Measurements from ENCODE around the gene LRRC38.

Gene LRRC38

DNA sequence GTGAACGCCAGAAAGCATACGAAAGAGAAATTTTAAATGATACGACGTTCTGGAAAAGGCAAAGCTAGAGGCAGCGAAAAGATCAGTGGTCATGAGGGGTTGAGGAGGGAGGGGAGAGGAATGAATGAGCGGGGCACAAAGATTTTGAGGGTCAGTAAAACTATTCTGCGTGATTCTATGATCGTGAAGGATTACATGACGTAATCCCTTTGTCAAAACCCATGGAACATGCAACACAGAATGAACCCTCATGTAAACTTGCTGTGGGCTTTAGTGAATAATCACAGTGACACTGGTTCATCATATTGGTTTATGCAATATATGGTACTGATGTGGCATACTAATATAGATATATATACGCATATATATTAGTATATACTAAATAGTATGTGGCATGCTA lies 13.0 kb downstream of the LRRC38 start:
- Histone ChIP-seq H3K4me3 (ENCODE audit: low read depth, low read length) (no peak overlapping the region), H3K9me3 (ENCODE audit: control insufficient read depth, low read length) (no peaks in the 10 kb centered on the region), H2AFZ (no peak overlapping the region), H3K27me3 (ENCODE audit: control insufficient read depth, insufficient read depth, low read length) (no peaks in the 10 kb centered on the region), H3K27ac (no peak overlapping the region), H3K4me1 (no peaks in the 10 kb centered on the region), H3K36me3 (ENCODE audit: control insufficient read depth, insufficient read depth, low read length) (no peaks in the 10 kb centered on the region), H3K4me2 (ENCODE audit: low read length) (no peak overlapping the region), H3K9ac (no peak overlapping the region), H3K79me2 (no peaks in the 10 kb centered on the region)
- TF ChIP-seq CTCF (IDR thresholded peaks at IDR 0.05) = no peak

DNA sequence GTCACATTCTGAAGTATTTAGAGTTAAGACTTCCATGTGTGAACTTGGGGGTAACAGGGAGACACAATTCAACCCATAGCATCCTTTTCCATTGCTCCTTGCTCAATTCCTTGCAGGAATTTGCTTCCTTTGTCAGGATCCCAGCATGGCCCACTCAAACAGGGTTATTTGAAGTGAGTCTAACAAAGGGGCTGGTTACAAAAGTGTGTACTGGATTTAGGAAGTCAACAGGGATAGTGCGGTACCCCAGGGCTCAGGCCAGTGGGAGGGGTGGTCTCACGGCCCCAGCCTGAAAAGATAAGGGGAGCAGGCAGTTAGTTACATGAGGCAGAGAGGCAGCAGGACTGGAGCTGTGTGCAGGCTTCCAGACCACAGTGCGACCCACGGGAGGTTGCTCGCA lies 14.4 kb downstream of the LRRC38 start:
- no peaks in the 10 kb centered on the region for H3K4me1 ChIP-seq
- H3K4me3 ChIP-seq (ENCODE audit: low read depth, low read length) = no peak overlapping the region
- no peak overlapping the region for H2AFZ ChIP-seq
- H3K9me3 ChIP-seq (ENCODE audit: control insufficient read depth, low read length) = no peaks in the 10 kb centered on the region
- no peaks in the 10 kb centered on the region for H3K36me3 ChIP-seq (ENCODE audit: control insufficient read depth, insufficient read depth, low read length)
- H3K27me3 ChIP-seq (ENCODE audit: control insufficient read depth, insufficient read depth, low read length) = no peaks in the 10 kb centered on the region
- H3K27ac ChIP-seq = no peak overlapping the region
- no peak for TF ChIP-seq CTCF (IDR thresholded peaks at IDR 0.05)
- no peaks in the 10 kb centered on the region for H3K79me2 ChIP-seq
- H3K4me2 ChIP-seq (ENCODE audit: low read length) = no peak overlapping the region
- no peak overlapping the region for H3K9ac ChIP-seq

GRCh38 chr1:13498553-13498952 lies 15.2 kb downstream of the LRRC38 start:
- TF ChIP-seq CTCF (IDR thresholded peaks at IDR 0.05) = no peak
- Histone ChIP-seq H3K9me3 (ENCODE audit: control insufficient read depth, low read length) (no peaks in the 10 kb centered on the region), H3K4me2 (ENCODE audit: low read length) (no peak overlapping the region), H3K4me1 (no peaks in the 10 kb centered on the region), H3K9ac (no peak overlapping the region), H2AFZ (no peak overlapping the region), H3K27ac (no peak overlapping the region), H3K79me2 (no peaks in the 10 kb centered on the region), H3K4me3 (ENCODE audit: low read depth, low read length) (no peak overlapping the region), H3K27me3 (ENCODE audit: control insufficient read depth, insufficient read depth, low read length) (no peaks in the 10 kb centered on the region), H3K36me3 (ENCODE audit: control insufficient read depth, insufficient read depth, low read length) (no peaks in the 10 kb centered on the region)

DNA sequence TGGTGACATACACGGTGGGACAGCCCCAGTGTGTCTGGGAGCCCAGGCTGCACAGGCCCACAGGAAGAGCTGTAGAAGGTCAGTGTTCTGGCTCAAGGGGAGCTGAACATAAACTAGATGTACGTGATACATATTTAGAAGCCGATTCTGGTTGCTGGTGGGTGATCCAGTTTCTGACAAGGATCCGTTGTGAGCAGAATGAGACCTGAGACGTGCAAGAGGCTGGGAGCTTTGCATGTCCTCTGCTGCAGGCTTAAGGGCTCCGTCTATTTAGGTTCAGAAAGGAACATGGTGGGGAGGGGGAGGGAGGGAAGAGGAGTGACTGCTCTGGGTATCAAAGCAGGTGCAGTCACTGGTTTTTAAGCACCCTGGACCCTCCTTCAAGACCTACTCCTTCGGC lies 18.6 kb downstream of the LRRC38 start:
- H3K4me3 ChIP-seq (ENCODE audit: low read depth, low read length) = no peak overlapping the region
- no peaks in the 10 kb centered on the region for H3K36me3 ChIP-seq (ENCODE audit: control insufficient read depth, insufficient read depth, low read length)
- no peak overlapping the region for H3K27ac ChIP-seq
- H2AFZ ChIP-seq = no peak overlapping the region
- H3K4me2 ChIP-seq (ENCODE audit: low read length) = no peak overlapping the region
- no peaks in the 10 kb centered on the region for H3K27me3 ChIP-seq (ENCODE audit: control insufficient read depth, insufficient read depth, low read length)
- no peak for TF ChIP-seq CTCF (IDR thresholded peaks at IDR 0.05)
- H3K4me1 ChIP-seq = no peaks in the 10 kb centered on the region
- H3K9me3 ChIP-seq (ENCODE audit: control insufficient read depth, low read length) = no peaks in the 10 kb centered on the region
- H3K79me2 ChIP-seq = no peaks in the 10 kb centered on the region
- no peak overlapping the region for H3K9ac ChIP-seq

GRCh38 chr1:13494712-13495111 lies 19.1 kb downstream of the LRRC38 start:
- no peak overlapping the region for H2AFZ ChIP-seq
- no peaks in the 10 kb centered on the region for H3K27me3 ChIP-seq (ENCODE audit: control insufficient read depth, insufficient read depth, low read length)
- H3K4me3 ChIP-seq (ENCODE audit: low read depth, low read length) = no peak overlapping the region
- H3K36me3 ChIP-seq (ENCODE audit: control insufficient read depth, insufficient read depth, low read length) = no peaks in the 10 kb centered on the region
- no peak overlapping the region for H3K4me2 ChIP-seq (ENCODE audit: low read length)
- H3K79me2 ChIP-seq = no peaks in the 10 kb centered on the region
- no peak overlapping the region for H3K27ac ChIP-seq
- no peak for TF ChIP-seq CTCF (IDR thresholded peaks at IDR 0.05)
- no peaks in the 10 kb centered on the region for H3K4me1 ChIP-seq
- H3K9me3 ChIP-seq (ENCODE audit: control insufficient read depth, low read length) = no peaks in the 10 kb centered on the region
- no peak overlapping the region for H3K9ac ChIP-seq
